Parietal lobe (tissue), 1 donor: ENCODE data around the gene OR4A5. TPM values are rescaled to one million over a fixed set of nuclear protein-coding genes. Genes with fewer than 3 reads are reported as not detected.

Experiments used
- total RNA-seq: library from RNA; depleted of rRNA; stranded (reverse); fragments of >200 nt; gene quantifications from one replicate; pipeline ENCODE4 v1.2.3, GENCODE V29; 2014

Gene OR4A5
- not detected for total RNA-seq

DNA sequence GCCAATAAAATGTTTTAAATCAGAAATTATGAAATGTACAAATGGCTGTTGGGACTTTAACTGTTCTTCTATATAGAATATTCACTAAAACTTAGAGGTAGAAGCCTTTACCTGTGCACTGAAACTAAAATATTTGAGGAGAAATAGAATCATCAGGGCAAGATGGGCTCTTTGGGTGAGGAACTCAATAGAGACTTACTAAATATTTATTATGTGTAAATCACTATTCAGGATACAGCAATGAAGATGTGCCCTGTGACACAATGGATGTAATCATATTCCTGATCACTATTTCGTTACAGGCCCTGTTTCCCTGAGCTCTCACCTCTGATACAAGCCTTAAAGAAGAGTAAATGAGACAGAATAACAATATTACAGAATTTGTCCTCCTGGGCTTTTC is at the start of gene OR4A5:
Gene OR4A5, plus strand, starts transcription at position 301 of the 400 bp plus-strand sequence. Its CDS starts 53 bp downstream, at position 354.

Other genes starting within 250 kb of the OR4A5 start
- gene OR4C46, start 102.8 kb upstream of the OR4A5 start, total RNA-seq: not detected